ACHN (cell line): Measurements from ENCODE around the gene NUDT8.
"Not testable (repeated sequence)": the region's sequence is repeated elsewhere in the genome, so short reads cannot be mapped to it uniquely, and the experiment has no call there.

ENCODE experiments used
- DNase-seq: peaks from one replicate; pipeline ENCODE4 v3.0.0-alpha.2; 2015
- in situ Hi-C: cut with HindIII; loops from 2 replicates; pipeline ENCODE4 v1.10.0; 2017; ENCODE audit warnings: low sequenced_read_pairs, low pct_ligation_motif_present, low pct_unique_long_range_greater_than_20kb

NUDT8 gene

DNA sequence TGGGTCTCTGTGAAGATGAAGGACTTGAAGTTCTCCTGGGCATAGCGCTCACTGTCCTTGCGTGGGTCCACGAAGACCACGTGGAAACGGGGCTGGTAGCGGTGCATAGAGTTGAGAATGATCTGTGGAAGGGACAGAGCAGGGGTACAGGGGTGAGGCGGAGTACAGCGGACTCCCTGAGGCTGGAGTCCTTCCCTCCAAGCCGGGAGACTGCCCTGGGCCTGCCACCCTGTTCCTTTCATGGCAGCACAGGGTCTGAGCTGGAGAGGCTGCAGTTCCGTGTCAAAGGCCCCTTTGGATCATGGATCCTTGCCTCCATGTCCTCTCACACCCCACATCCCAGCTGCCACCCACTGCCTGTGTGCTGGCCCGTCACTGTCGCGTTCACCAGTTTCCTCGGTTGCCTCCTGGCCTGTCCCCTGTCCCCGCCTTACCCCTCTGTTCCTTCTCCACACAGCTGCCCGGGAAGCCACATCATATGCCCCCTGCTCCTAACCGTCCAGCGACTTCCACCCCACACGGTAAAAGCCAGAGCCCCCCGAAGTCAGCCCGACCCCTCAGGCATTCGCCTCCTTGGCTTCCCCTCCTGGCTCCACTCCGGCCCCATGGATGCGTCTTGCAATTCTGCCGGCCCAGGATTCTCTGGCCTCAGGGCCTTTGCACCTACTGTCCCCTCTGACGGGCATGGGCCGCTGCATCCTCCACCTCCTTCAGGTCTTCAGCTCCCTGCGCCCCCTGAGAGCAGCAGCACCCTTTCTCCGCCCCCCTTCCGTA, 3.4 kb upstream of the NUDT8 start:
- in situ Hi-C loops: no loop called here
- no peak for DNase-seq

DNA sequence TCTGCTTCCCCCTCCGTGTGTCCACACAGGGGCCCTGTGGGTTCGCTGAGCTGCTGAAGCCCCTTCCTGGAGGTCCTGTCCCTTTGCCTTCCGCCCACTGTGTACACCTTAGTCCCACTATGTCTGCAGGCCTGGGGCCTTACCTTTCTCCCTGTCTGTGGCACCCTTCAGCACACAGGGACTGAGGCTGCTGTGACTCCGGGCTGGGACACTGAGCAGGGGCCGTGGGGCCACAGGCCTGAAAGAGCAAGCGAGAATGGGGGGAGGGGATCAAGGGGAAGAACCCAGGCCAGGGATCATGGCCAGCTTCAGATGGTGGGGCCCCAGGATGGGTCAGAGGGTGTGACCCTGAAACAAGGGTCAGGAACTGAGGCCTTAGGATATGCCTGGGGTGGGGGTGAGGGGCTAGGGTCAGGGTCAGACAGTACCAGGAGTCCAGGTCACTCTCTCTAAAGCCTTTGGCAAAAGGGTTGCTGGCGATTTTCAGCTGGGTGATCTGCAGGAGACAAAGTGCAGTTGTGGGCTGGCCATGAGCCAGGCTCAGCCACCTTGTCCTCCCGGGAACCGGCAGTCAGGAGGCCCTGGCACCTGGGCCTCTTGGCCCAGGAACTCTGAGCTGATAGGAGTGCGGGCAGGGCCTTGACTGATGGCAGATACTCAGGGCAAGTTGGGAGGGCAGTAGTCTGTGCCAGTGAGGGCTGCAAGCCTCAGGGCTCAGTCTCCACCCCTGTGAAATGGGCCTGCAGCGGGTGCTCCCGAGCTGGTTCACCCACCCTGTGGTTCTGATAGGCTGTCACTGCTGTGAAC, 2.6 kb upstream of the NUDT8 start:
- DNase-seq: no peak
- in situ Hi-C loops: no loop called here

DNA sequence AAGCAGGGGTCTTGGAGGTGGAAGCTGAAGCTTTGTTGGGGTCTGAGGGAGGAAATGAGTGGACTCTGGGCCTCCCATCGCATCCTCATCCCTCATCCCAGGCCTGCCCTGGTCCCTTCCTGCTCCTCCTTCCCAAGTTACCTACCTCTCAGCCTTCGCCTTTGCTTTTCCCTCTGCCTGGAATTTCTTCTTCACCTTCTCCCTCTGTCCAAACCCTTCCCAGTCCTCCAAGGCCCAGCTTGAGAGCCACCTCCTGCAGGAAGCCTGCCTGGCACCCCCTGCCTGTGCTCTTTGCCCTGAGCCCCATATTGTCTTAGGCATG, 2.1 kb upstream of the NUDT8 start:
- in situ Hi-C loops: no loop called here
- no peak for DNase-seq

DNA sequence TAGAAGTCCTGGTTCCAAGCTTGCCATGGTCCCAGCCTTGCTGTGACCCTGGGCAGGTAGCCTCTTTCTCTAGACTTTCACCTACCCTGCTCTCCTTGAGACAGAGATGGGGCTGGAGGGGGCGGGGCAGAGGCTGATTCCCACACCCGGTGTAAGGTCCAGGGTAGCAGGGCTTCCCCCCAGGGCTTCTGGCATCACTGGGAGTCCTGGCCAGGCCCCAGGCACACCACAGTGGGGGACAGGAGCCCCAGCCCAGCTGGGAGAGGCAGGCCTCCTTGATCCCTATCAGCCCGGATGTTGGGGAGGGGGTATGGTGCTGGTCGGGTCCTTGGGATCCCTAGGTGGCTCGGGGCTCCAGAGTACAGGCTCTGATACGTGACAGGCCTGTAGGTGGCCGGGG, 1.7 kb upstream of the NUDT8 start:
- in situ Hi-C loops: no loop called here
- DNase-seq: no peak

DNA sequence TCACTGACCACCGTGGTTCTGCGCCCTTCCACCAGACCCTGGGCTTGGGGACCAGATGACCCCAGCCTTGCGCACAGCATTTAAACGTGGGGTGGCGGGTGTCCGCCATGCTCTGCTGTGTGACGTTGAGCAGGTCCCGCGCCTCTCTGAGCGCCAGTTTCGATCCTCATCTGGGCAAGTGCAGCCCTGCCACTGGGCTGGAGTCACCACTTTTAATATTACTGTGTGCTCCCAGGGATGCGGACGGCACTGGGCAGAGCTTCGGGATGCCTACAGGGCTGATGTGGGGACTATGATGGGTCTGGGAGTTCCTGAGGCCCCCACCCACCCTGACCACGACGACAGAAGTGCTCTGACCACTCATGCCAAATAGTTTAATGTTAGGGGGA, 1.2 kb upstream of the NUDT8 start:
- in situ Hi-C loops: no loop called here
- DNase-seq: no peak

DNA sequence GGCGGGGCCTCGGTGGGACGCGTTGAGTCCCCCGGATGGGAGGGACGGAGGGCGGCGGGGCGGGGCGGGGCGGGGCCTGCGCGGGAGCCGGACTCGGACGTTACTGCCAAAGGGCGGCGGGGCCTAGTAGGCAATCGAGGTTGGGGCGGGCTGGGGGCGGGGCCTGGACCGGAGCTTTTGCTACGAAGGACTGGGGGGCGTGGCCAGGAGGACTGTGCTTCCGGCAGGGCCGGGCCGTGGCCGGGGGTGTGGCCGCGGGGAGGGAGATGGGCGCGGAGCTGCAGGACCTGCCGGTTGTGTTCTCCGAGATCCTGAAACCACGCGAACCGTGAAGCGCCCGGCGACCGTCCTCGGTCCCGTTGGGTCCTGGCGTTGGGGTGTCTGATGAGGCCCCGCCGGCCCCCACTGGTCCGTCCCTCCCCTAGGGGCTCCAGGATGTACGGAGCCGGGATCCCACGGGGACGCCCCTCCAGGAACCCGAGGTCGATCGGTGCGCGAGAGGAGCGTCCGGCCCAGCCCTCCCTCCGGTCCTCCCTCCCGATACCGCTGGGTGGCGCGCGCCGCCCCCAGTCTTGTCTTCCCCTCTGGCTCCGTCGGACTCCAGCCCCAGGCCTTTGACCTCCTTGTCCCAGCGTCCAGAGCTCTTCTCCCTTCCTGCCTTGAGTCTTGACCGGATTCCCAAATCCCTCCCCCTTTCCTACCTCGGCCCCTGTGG, 648 bp upstream of the NUDT8 start:
- peak; percentile 94 for DNase-seq
- in situ Hi-C loops: no loop called here

DNA sequence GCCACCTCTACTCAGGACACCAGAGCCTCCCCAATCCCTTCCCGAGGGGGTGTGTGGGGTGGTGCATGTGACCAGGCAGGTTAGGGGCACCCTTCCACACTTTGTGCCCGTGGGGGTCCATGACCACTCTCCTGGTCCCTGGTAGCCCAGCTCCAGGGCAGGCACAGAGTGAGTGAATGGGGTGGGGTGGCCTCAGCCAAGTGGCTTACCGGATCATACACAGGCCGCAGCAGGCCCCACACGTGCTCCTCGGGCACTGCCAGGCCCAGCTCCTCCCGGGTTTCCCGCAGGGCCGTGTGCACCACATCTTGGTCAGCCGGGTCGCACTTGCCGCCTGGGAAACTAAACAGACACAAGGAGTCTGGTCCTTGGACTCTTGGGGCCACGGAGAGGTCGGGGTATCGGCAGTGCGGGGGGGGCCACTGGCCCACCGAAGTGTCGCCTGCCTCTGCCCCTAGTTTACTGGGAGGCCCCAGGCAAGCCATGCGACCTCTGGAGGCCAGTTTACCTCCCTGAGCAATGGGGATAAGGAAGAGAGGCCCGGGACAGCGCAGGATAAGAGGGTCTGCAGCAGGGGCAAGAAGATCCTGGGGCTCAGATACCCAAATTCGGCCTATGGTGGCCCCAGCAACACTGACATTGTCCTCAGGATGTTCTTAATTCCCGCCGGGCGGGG, 889 bp downstream of the NUDT8 start:
- in situ Hi-C loops: no loop called here
- no peak for DNase-seq

DNA sequence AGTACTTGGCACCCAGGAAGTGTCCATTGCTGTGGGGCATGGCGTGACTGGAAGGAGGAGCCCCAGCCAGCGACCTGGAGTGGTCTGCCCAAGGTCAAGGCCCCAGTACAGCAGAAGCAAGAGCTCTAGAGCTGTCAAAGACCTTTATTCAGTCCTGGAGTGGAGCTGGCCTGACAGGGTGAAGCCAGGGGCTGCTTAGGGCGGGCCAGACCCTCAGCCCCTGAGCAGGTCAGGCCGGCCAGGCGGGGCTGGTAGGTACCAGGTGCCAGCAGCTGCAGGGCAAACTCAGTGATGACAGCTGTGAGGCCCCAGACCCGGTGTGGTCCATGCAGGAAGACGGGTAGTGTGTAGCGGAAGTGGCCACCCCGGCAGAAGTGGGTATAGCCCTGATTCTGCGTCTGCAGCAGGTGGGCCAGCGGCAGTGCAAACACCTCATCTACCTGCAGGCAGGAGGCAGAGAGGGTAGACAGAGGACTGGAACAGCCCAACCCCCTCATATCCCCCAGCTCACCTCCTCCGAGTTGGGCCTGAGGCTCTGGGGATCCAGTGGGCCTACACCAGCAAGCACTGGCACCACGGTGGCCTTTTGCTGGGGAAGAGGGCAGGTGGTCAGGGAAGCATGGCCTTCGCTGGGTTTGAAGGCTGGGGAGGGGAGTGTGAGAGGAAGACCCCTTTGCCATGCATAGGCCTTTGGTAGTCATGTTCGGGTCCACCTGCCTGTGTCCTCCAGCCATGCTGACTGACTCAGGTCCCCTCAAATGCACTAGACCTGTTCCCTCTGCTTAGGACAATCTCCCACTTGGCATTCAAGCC, 1.7 kb downstream of the NUDT8 start:
- in situ Hi-C loops: no loop called here
- no peak for DNase-seq

DNA sequence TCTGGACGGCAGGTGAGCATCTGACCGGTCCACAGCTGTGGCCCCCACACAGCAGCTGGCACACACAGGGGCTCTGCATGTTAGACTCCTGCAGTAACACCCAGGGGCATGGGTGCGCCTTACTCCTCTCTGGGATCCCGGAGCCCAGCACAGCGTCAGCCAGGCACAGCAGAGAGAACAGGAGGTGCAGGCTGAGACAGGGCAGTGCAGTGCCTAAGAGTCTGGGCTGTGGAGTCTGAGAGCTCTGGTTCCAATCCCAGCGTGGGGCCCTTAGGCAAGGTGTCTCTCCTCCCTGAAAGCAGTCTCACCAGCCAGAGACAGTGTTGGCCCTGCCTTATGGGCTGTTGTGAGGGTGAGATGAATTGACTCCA, 2.3 kb downstream of the NUDT8 start:
- in situ Hi-C loops: no loop called here
- DNase-seq: no peak

DNA sequence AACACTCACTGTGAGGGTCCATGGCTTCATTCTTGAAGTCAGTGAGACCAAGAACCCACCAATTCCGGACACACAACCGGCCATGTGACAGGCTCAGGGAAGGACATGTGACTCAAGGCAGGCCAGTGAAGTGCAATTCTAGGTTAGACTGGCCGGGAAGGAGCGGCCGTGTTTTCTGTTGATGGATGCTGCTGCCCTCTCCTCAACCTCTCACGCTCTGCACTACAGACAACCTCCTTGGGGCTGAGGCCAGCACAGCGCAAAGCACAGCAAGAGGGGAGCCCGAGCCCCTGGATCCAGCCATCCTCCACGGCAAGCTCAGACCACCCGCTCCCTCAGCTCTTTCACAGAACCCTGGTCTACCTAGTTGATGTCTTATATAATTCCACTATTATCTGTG, 2.8 kb downstream of the NUDT8 start:
- DNase-seq: no peak
- in situ Hi-C loops: no loop called here

DNA sequence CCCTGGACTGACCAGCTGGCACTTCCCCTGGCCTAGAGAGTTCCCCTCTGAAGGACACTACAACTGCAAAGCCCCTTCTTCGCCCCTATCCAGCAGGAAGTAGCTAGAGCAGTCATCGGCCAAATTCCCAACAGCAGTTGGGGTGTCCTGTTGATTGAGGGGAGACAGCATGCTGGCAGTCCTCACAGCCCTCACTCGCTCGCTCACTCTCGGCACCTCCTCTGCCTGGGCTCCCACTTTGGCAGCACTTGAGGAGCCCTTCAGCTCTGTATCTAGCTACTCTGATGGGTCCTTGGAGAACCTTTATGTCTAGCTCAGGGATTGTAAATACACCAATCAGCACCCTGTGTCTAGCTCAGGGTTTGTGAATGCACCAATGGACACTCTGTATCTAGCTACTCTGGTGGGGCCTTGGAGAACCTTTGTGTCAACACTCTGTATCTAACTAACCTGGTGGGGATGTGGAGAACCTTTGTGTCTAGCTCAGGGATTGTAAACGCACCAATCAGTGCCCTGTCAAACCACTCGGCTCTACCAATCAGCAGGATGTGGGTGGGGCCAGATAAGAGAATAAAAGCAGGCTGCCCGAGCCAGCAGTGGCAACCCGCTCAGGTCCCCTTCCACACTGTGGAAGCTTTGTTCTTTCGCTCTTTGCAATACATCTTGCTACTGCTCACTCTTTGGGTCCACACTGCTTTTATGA, 3.5 kb downstream of the NUDT8 start:
- in situ Hi-C loops, DNase-seq: not testable (repeated sequence)

DNA sequence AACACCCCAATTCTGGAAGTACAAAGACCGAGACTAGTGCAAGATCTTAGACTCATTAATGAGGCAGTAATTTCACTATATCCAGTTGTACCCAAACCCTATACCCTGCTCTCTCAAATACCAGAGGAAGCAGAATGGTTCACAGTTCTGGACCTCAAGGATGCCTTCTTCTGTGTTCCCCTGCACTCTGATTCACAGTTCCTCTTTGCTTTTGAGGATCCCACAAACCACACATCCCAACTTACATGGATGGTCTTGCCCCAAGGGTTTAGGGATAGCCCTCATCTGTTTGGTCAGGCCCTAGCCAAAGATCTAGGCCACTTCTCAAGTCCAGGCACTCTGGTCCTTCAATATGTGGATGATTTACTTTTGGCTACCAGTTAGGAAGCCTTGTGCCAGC, 5.9 kb downstream of the NUDT8 start:
- DNase-seq, in situ Hi-C loops: not testable (repeated sequence)

DNA sequence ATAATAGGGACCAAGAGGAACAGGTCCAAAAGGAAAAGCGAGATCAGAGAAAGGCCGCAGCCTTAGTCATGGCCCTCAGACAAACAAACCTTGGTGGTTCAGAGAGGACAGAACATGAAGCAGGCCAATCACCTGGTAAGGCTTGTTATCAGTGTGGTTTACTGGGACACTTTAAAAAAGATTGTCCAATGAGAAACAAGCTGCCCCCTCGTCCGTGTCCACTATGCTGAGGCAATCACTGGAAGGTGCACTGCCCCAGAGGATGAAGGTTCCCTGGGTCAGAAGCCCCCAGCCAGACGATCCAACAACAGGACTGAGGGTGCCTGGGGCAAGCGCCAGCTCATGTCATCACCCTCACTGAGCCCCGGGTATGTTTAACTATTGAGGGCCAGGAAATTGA, 6.8 kb downstream of the NUDT8 start:
- in situ Hi-C loops, DNase-seq: not testable (repeated sequence)

DNA sequence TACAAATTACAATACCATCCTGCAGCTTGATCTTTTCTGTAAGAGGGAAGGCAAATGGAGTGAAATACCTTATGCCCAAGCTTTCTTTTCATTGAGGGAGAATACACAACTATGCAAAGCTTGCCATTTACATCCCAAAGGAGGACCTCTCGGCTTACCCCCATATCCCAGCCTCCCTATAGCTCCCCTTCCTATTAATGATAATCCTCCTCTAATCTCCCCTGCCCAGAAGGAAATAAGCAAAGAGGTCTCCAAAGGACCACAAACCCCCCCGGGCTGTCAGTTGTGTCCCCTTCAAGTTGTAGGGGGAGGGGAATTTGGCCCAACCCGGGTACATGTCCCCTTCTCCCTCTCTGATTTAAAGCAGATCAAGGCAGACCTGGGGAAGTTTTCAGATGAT, 7.8 kb downstream of the NUDT8 start:
- in situ Hi-C loops, DNase-seq: not testable (repeated sequence)

DNA sequence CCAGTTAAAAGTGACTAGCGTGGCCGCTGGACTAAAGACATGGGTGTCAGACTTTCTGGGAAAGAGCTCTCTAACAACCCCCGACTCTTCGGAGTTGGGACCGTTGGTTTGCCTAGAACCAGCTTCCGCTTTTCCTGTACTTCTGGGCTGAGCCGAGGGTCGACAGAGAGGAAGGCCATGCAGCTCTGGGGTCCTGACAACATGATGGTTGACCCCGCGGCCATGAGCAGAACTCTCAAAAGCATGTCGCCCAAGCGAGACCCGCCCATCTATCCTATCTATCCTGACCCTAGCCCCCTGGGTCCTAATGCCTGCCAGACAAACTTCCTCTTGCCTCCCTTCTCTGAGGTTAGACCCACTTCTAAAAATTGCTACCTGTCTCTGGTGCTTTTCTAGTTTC, 9.1 kb downstream of the NUDT8 start:
- DNase-seq, in situ Hi-C loops: not testable (repeated sequence)

DNA sequence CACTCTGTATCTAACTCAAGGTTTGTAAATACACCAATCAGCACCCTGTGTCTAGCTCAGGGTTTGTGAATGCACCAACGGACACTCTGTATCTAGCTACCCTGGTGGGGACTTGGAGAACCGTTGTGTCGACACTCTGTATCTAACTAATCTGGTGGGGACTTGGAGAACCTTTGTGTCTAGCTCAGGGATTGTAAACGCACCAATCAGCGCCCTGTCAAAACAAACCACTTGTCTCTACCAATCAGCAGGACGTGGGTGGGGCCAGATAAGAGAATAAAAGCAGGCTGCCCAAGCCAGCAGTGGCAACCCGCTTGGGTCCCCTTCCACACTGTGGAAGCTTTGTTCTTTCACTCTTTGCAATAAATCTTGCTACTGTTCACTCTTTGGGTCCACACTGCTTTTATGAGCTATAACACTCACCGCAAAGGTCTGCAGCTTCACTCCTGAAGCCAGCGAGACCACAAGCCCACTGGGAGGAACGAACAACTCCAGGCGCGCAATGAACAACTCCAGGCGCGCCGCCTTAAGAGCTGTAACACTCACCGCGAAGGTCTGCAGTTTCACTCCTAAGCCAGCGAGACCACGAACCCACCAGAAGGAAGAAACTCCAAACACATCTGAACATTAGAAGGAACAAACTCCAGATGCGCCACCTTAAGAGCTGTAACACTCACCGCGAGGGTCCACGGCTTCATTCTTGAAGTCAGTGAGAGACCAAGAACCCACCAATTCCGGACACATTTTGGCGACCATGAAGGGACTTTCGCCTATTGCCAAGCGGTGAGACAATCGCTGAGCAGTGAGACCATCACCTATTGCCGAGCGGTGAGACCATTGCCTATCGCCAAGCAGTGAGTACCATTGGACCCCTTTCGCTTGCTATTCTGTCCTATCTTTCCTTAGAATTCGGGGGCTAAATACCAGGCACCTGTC, 9.8 kb downstream of the NUDT8 start:
- DNase-seq, in situ Hi-C loops: not testable (repeated sequence)
